Measurements from ENCODE around the gene GPC3.

The GPC3 gene

DNA sequence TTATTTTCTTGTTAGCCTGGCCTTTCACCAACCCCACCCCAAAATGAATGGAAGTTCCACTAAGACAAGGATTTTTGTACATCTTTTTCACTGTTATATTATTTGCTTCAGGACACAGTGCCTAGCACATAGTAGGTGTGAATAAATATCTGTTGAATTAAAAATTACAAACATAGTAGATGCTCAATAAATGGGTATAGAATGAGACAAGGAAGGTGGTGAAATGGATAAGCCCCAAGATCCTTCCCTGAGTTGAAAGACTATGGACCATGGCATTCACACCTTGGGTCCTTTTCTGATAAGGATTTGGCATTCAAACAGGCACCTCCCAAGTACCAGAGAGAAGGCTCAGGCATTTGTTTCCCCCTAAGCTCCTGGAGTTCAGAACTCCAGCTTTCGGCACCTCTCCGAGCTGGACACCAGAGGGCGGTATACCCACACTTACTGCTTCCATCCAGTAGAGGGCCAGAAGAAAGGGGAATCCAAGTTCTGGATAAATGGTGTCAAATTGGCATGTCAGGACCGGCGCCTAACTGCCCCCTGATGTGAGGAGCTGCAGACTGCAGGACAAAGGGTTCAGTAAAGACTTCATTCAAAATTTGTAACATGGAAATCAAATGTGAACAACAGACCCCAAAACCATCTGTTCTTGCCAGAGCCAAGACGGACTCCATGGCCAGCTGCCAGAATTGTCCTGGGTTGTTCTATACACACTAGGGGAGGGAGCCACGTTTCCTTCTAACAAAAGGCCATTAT lies 193.0 kb downstream of the GPC3 start (continued):
- TF ChIP-seq, protein P1, sequence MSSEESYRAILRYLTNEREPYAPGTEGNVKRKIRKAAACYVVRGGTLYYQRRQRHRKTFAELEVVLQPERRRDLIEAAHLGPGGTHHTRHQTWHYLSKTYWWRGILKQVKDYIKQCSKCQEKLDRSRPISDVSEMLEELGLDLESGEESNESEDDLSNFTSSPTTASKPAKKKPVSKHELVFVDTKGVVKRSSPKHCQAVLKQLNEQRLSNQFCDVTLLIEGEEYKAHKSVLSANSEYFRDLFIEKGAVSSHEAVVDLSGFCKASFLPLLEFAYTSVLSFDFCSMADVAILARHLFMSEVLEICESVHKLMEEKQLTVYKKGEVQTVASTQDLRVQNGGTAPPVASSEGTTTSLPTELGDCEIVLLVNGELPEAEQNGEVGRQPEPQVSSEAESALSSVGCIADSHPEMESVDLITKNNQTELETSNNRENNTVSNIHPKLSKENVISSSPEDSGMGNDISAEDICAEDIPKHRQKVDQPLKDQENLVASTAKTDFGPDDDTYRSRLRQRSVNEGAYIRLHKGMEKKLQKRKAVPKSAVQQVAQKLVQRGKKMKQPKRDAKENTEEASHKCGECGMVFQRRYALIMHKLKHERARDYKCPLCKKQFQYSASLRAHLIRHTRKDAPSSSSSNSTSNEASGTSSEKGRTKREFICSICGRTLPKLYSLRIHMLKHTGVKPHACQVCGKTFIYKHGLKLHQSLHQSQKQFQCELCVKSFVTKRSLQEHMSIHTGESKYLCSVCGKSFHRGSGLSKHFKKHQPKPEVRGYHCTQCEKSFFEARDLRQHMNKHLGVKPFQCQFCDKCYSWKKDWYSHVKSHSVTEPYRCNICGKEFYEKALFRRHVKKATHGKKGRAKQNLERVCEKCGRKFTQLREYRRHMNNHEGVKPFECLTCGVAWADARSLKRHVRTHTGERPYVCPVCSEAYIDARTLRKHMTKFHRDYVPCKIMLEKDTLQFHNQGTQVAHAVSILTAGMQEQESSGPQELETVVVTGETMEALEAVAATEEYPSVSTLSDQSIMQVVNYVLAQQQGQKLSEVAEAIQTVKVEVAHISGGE (tag by site-specific recombination; conservative IDR thresholded peaks at IDR 0.05; ENCODE audit: low read depth) = no peak
- TF ChIP-seq, protein P2, sequence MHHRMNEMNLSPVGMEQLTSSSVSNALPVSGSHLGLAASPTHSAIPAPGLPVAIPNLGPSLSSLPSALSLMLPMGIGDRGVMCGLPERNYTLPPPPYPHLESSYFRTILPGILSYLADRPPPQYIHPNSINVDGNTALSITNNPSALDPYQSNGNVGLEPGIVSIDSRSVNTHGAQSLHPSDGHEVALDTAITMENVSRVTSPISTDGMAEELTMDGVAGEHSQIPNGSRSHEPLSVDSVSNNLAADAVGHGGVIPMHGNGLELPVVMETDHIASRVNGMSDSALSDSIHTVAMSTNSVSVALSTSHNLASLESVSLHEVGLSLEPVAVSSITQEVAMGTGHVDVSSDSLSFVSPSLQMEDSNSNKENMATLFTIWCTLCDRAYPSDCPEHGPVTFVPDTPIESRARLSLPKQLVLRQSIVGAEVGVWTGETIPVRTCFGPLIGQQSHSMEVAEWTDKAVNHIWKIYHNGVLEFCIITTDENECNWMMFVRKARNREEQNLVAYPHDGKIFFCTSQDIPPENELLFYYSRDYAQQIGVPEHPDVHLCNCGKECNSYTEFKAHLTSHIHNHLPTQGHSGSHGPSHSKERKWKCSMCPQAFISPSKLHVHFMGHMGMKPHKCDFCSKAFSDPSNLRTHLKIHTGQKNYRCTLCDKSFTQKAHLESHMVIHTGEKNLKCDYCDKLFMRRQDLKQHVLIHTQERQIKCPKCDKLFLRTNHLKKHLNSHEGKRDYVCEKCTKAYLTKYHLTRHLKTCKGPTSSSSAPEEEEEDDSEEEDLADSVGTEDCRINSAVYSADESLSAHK (tag by site-specific recombination; IDR thresholded peaks at IDR 0.05) = no peak
- no peak for TF ChIP-seq ZNF560 (tag by site-specific recombination; IDR thresholded peaks at IDR 0.05; ENCODE audit: borderline replicate concordance)
- no peak for TF ChIP-seq ZFHX2 (tag by site-specific recombination; conservative IDR thresholded peaks at IDR 0.05)
- TF ChIP-seq, protein P3, sequence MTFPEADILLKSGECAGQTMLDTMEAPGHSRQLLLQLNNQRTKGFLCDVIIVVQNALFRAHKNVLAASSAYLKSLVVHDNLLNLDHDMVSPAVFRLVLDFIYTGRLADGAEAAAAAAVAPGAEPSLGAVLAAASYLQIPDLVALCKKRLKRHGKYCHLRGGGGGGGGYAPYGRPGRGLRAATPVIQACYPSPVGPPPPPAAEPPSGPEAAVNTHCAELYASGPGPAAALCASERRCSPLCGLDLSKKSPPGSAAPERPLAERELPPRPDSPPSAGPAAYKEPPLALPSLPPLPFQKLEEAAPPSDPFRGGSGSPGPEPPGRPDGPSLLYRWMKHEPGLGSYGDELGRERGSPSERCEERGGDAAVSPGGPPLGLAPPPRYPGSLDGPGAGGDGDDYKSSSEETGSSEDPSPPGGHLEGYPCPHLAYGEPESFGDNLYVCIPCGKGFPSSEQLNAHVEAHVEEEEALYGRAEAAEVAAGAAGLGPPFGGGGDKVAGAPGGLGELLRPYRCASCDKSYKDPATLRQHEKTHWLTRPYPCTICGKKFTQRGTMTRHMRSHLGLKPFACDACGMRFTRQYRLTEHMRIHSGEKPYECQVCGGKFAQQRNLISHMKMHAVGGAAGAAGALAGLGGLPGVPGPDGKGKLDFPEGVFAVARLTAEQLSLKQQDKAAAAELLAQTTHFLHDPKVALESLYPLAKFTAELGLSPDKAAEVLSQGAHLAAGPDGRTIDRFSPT (tag by site-specific recombination; IDR thresholded peaks at IDR 0.05) = no peak
- no peak for TF ChIP-seq ZSCAN23 (tag by site-specific recombination; IDR thresholded peaks at IDR 0.05)
- TF ChIP-seq EGR2 (tag by site-specific recombination; IDR thresholded peaks at IDR 0.05; ENCODE audit: low read depth) = no peak
- TF ChIP-seq, protein P4, sequence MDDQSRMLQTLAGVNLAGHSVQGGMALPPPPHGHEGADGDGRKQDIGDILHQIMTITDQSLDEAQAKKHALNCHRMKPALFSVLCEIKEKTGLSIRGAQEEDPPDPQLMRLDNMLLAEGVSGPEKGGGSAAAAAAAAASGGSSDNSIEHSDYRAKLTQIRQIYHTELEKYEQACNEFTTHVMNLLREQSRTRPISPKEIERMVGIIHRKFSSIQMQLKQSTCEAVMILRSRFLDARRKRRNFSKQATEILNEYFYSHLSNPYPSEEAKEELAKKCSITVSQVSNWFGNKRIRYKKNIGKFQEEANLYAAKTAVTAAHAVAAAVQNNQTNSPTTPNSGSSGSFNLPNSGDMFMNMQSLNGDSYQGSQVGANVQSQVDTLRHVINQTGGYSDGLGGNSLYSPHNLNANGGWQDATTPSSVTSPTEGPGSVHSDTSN (CRISPR knock-in tag; IDR thresholded peaks at IDR 0.05) = no peak
- TF ChIP-seq ZNF707 (tag by site-specific recombination; IDR thresholded peaks at IDR 0.05) = no peak
- TF ChIP-seq IKZF3 (tag by site-specific recombination; IDR thresholded peaks at IDR 0.05) = 0 out of 2 replicates have a peak, but pooled peaks have one; percentile 36
- TF ChIP-seq ZNF311 (tag by site-specific recombination; IDR thresholded peaks at IDR 0.05; ENCODE audit: borderline replicate concordance) = no peak
- TF ChIP-seq, protein P5, sequence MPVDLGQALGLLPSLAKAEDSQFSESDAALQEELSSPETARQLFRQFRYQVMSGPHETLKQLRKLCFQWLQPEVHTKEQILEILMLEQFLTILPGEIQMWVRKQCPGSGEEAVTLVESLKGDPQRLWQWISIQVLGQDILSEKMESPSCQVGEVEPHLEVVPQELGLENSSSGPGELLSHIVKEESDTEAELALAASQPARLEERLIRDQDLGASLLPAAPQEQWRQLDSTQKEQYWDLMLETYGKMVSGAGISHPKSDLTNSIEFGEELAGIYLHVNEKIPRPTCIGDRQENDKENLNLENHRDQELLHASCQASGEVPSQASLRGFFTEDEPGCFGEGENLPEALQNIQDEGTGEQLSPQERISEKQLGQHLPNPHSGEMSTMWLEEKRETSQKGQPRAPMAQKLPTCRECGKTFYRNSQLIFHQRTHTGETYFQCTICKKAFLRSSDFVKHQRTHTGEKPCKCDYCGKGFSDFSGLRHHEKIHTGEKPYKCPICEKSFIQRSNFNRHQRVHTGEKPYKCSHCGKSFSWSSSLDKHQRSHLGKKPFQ (tag by site-specific recombination; IDR thresholded peaks at IDR 0.05) = no peak; the same call in 1 of the 2 replicates
- peak; percentile 70 for TF ChIP-seq ZNF2 (tag by site-specific recombination; IDR thresholded peaks at IDR 0.05)
- TF ChIP-seq, protein P6, sequence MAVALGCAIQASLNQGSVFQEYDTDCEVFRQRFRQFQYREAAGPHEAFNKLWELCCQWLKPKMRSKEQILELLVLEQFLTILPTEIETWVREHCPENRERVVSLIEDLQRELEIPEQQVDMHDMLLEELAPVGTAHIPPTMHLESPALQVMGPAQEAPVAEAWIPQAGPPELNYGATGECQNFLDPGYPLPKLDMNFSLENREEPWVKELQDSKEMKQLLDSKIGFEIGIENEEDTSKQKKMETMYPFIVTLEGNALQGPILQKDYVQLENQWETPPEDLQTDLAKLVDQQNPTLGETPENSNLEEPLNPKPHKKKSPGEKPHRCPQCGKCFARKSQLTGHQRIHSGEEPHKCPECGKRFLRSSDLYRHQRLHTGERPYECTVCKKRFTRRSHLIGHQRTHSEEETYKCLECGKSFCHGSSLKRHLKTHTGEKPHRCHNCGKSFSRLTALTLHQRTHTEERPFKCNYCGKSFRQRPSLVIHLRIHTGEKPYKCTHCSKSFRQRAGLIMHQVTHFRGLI (tag by site-specific recombination; IDR thresholded peaks at IDR 0.05) = no peak; the same call in 1 of the 2 replicates
- TF ChIP-seq, protein P7, sequence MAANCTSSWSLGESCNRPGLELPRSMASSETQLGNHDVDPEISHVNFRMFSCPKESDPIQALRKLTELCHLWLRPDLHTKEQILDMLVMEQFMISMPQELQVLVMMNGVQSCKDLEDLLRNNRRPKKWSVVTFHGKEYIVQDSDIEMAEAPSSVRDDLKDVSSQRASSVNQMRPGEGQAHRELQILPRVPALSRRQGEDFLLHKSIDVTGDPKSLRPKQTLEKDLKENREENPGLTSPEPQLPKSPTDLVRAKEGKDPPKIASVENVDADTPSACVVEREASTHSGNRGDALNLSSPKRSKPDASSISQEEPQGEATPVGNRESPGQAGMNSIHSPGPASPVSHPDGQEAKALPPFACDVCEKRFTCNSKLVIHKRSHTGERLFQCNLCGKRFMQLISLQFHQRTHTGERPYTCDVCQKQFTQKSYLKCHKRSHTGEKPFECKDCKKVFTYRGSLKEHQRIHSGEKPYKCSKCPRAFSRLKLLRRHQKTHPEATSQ (tag by site-specific recombination; IDR thresholded peaks at IDR 0.05) = no peak
- TF ChIP-seq, protein P8, sequence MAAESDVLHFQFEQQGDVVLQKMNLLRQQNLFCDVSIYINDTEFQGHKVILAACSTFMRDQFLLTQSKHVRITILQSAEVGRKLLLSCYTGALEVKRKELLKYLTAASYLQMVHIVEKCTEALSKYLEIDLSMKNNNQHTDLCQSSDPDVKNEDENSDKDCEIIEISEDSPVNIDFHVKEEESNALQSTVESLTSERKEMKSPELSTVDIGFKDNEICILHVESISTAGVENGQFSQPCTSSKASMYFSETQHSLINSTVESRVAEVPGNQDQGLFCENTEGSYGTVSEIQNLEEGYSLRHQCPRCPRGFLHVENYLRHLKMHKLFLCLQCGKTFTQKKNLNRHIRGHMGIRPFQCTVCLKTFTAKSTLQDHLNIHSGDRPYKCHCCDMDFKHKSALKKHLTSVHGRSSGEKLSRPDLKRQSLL (tag by site-specific recombination; IDR thresholded peaks at IDR 0.05) = no peak
- TF ChIP-seq MYNN (tag by site-specific recombination; IDR thresholded peaks at IDR 0.05; ENCODE audit: borderline replicate concordance) = no peak
- peak; percentile 79 for TF ChIP-seq ZNF600 (tag by site-specific recombination; IDR thresholded peaks at IDR 0.05)
- TF ChIP-seq, protein P9, sequence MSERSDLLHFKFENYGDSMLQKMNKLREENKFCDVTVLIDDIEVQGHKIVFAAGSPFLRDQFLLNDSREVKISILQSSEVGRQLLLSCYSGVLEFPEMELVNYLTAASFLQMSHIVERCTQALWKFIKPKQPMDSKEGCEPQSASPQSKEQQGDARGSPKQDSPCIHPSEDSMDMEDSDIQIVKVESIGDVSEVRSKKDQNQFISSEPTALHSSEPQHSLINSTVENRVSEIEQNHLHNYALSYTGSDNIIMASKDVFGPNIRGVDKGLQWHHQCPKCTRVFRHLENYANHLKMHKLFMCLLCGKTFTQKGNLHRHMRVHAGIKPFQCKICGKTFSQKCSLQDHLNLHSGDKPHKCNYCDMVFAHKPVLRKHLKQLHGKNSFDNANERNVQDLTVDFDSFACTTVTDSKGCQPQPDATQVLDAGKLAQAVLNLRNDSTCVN (tag by site-specific recombination; optimal IDR thresholded peaks at IDR 0.05) = no peak
- TF ChIP-seq SP7 (tag by site-specific recombination; IDR thresholded peaks at IDR 0.05) = 0 out of 2 replicates have a peak, but pooled peaks have one; percentile 23
- peak; percentile 51; the same call in 1 of the 2 replicates for TF ChIP-seq ZBTB17 (tag by site-specific recombination; IDR thresholded peaks at IDR 0.05)

Measured in HEK293 (cell line).